ENCODE measurements around the gene GRID1. TPM values are rescaled to one million over a fixed set of nuclear protein-coding genes. Genes with fewer than 3 reads are reported as not detected.

Gene GRID1
- total and polyA plus RNA-seq, 9 of the 15 experiments (the other 6 are each of a cell fraction or from before 2014, with no cell fraction given), result 0.01 to 7.2 (median 1.2) TPM

DNA sequence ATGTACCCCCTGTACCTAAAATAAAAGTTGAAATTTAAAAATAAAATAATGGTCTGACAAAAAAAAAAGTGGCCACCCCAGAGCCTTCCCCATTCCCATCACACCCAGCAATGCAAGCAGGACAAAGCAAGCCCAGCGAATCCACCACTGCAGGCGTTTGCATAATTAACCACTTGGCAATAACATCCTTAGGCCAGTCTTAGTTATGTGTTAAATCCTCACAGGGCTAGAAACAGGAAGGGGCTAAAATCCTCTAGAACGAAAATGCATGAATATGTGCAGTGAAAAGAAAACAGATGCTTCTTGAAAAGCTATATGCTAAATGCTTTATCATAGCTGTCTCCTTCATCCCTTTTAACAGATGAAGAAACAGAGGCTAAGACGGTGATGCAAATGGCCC is 229.7 kb downstream of the GRID1 start (continued):
- TF ChIP-seq, protein P1, sequence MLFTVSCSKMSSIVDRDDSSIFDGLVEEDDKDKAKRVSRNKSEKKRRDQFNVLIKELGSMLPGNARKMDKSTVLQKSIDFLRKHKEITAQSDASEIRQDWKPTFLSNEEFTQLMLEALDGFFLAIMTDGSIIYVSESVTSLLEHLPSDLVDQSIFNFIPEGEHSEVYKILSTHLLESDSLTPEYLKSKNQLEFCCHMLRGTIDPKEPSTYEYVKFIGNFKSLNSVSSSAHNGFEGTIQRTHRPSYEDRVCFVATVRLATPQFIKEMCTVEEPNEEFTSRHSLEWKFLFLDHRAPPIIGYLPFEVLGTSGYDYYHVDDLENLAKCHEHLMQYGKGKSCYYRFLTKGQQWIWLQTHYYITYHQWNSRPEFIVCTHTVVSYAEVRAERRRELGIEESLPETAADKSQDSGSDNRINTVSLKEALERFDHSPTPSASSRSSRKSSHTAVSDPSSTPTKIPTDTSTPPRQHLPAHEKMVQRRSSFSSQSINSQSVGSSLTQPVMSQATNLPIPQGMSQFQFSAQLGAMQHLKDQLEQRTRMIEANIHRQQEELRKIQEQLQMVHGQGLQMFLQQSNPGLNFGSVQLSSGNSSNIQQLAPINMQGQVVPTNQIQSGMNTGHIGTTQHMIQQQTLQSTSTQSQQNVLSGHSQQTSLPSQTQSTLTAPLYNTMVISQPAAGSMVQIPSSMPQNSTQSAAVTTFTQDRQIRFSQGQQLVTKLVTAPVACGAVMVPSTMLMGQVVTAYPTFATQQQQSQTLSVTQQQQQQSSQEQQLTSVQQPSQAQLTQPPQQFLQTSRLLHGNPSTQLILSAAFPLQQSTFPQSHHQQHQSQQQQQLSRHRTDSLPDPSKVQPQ (CRISPR knock-in tag; IDR thresholded peaks at IDR 0.05; ENCODE audit: borderline replicate concordance), result no peak

DNA sequence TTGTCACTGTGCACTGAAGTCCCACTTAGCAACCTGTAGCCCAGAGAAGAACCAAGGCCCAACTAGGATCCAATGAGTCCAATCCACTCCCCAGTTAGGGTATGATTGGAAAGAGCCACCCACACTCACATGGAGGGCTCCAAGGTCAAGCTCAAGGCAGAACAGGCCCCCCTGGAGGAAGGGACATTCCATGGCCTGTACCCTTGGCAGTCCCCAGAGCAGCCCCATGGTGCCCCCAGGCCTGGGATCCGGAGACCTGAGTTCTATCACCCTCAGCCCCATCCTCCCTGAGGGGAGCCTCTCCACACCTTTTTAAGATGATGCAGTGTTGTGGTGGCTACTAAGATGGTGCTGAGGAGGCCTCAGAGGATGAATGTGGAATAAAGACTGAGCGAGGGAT is 231.4 kb downstream of the GRID1 start:
- H3K79me2 ChIP-seq (ENCODE audit: control insufficient read depth, insufficient read depth, low read length), result no peaks in the 10 kb centered on the region
- H2AFZ ChIP-seq (ENCODE audit: low read depth, low read length), result no peak overlapping the region
- no peaks in the 10 kb centered on the region for H3K36me3 ChIP-seq (ENCODE audit: control insufficient read depth, insufficient read depth, low read length)
- WGBS (ENCODE audit: insufficient coverage, low coverage, missing lambda C conversion rate), result no CpG with 5 or more reads among the region's 2 CpGs
- no peaks in the 10 kb centered on the region for H3K27me3 ChIP-seq (ENCODE audit: control insufficient read depth in 2 of 2, insufficient read depth in 2 of 2, low read length in 2 of 2)
- no peak overlapping the region for H3K9ac ChIP-seq (ENCODE audit: insufficient read depth in 1 of 2, low read depth in 2 of 2, low read length in 2 of 2)
- BruUV-seq (replicated peaks), result no TSS peak
- ATAC-seq (no peak), DNase-seq (ENCODE audit: extremely low read depth in 1 of 4, low spot score in 3 of 4) (no peak), FAIRE-seq (no peak)
- H3K4me1 ChIP-seq (replicated peaks in 1 of 2; ENCODE audit: control insufficient read depth in 2 of 2, insufficient read depth in 2 of 2, low read length in 2 of 2), result no peaks in the 10 kb centered on the region
- H4K20me1 ChIP-seq (replicated peaks; ENCODE audit: control insufficient read depth, insufficient read depth, low read length), result no peaks in the 10 kb centered on the region
- H3K4me2 ChIP-seq (ENCODE audit: insufficient read depth, low read length), result no peak overlapping the region
- in situ Hi-C loops (cut with MboI), result no loop called here
- H3K9me1 ChIP-seq (ENCODE audit: control insufficient read depth, insufficient read depth, low read length), result no peaks in the 10 kb centered on the region
- H3K27ac ChIP-seq (ENCODE audit: extremely low read depth, low read depth, low read length), result no peak overlapping the region
- no peaks in the 10 kb centered on the region for H3K9me3 ChIP-seq (replicated peaks; ENCODE audit: control insufficient read depth, insufficient read depth, low read depth, low read length)
- TF ChIP-seq PHF8 (IDR thresholded peaks at IDR 0.05; ENCODE audit: borderline replicate concordance, low read length) (no peak), MXI1 (IDR thresholded peaks at IDR 0.05; ENCODE audit: low read depth, low read length) (no peak), ZNF764 (CRISPR knock-in tag; IDR thresholded peaks at IDR 0.05; ENCODE audit: low read depth) (no peak), MTA1 (IDR thresholded peaks at IDR 0.05; ENCODE audit: borderline replicate concordance) (no peak), BRD4 (IDR thresholded peaks at IDR 0.05) (no peak), ZNF449 (CRISPR knock-in tag; IDR thresholded peaks at IDR 0.05) (no peak), BHLHE40 (IDR thresholded peaks at IDR 0.05; ENCODE audit: low read length) (no peak), ZNF354B (CRISPR knock-in tag; IDR thresholded peaks at IDR 0.05) (no peak), NONO (IDR thresholded peaks at IDR 0.05; ENCODE audit: low read depth in 2 of 2, low read length in 1 of 2) (no peak), BCOR (IDR thresholded peaks at IDR 0.05) (no peak), FUS (optimal IDR thresholded peaks at IDR 0.05; ENCODE audit: low read depth, low read length) (no peak)
- TF ChIP-seq, protein P2, sequence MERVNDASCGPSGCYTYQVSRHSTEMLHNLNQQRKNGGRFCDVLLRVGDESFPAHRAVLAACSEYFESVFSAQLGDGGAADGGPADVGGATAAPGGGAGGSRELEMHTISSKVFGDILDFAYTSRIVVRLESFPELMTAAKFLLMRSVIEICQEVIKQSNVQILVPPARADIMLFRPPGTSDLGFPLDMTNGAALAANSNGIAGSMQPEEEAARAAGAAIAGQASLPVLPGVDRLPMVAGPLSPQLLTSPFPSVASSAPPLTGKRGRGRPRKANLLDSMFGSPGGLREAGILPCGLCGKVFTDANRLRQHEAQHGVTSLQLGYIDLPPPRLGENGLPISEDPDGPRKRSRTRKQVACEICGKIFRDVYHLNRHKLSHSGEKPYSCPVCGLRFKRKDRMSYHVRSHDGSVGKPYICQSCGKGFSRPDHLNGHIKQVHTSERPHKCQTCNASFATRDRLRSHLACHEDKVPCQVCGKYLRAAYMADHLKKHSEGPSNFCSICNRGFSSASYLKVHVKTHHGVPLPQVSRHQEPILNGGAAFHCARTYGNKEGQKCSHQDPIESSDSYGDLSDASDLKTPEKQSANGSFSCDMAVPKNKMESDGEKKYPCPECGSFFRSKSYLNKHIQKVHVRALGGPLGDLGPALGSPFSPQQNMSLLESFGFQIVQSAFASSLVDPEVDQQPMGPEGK (CRISPR knock-in tag; IDR thresholded peaks at IDR 0.05; ENCODE audit: borderline replicate concordance), result no peak
- TF ChIP-seq, protein P3, sequence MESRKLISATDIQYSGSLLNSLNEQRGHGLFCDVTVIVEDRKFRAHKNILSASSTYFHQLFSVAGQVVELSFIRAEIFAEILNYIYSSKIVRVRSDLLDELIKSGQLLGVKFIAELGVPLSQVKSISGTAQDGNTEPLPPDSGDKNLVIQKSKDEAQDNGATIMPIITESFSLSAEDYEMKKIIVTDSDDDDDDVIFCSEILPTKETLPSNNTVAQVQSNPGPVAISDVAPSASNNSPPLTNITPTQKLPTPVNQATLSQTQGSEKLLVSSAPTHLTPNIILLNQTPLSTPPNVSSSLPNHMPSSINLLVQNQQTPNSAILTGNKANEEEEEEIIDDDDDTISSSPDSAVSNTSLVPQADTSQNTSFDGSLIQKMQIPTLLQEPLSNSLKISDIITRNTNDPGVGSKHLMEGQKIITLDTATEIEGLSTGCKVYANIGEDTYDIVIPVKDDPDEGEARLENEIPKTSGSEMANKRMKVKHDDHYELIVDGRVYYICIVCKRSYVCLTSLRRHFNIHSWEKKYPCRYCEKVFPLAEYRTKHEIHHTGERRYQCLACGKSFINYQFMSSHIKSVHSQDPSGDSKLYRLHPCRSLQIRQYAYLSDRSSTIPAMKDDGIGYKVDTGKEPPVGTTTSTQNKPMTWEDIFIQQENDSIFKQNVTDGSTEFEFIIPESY (CRISPR knock-in tag; IDR thresholded peaks at IDR 0.05), result no peak
- POLR2A ChIA-PET, result no interaction called here
- intact Hi-C loops (cut with micrococcal nuclease), result no loop called here
- CTCF ChIA-PET (ENCODE audit: low intra/inter-chr PET ratio), result no interaction called here
- no peak overlapping the region for H3K4me3 ChIP-seq
